ENCODE measurements around the gene TMOD4. TPM values are rescaled to one million over a fixed set of nuclear protein-coding genes. Genes with fewer than 3 reads are reported as not detected.

Gene TMOD4
- total and polyA plus RNA-seq, 2 of the 13 experiments (the other 11 are each of a cell fraction or from before 2014, with no cell fraction given): 0.66 TPM; not detected in 1

DNA sequence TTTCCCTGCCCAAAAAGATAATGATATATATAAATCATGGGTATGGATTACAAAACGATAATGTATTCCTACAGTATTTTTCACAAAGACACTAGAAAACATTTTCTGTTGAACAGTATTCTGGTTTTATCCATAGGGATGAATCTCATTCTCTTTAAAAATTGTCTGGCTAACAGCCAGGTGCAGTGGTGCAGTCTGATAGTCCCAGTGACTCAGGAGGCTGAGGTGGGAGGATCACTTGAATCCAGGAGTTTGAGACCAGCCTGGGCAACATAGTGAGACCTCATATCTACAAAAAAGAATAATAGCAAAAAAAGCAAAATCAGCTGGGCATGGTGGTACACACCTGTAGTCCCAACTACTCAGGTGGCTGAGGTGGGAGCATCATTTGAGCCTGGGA is 45.8 kb upstream of the TMOD4 start:
- no peak overlapping the region for H3K4me3 ChIP-seq (replicated peaks in 1 of 3; ENCODE audit: insufficient read depth in 1 of 3, low read depth in 2 of 3, low read length in 3 of 3)
- no peaks in the 10 kb centered on the region for H3K27me3 ChIP-seq (ENCODE audit: control insufficient read depth in 1 of 2, insufficient read depth in 2 of 2, low read length in 2 of 2)
- no peak overlapping the region for H2AFZ ChIP-seq (ENCODE audit: low read length)
- no peak for ATAC-seq
- H3K4me1 ChIP-seq (ENCODE audit: insufficient read depth, low read length): peaks cover 7% of the 10 kb centered on the region
- H3K27ac ChIP-seq (ENCODE audit: extremely low read length, insufficient read depth, low read length): no peak overlapping the region
- DNase-seq (ENCODE audit: low spot score): no peak
- H3K4me2 ChIP-seq (ENCODE audit: low read depth, low read length): no peak overlapping the region
- WGBS (ENCODE audit: low lambda C conversion rate): 94% methylated on average over 1 of the region's 1 CpG
- no peaks in the 10 kb centered on the region for H3K9me3 ChIP-seq (ENCODE audit: low read length)
- ChIA-PET POLR2A (interaction anchor here (1.1 kb wide), 1 partner anchor 16 kb away, joined by 3 read pairs; no protein-coding TSS in a partner anchor), CTCF (ENCODE audit: low intra/inter-chr PET ratio, low total read pairs) (no interaction called here)
- in situ Hi-C loops (cut with HindIII; ENCODE audit: extremely low pct_ligation_motif_present, low pct_unique_long_range_greater_than_20kb) (no loop called here), intact Hi-C loops (cut with micrococcal nuclease; ENCODE audit: unreplicated experiment) (no loop called here)
- H3K36me3 ChIP-seq (replicated peaks in 1 of 2; ENCODE audit: control insufficient read depth in 1 of 2, insufficient read depth in 2 of 2, low read length in 2 of 2): peaks cover 4 to 31% of the 10 kb centered on the region in 2 experiments; a peak in 4 of 5 replicates
- no peak for FAIRE-seq
- no peak overlapping the region for H3K9ac ChIP-seq (ENCODE audit: insufficient read depth, low read depth, low read length)
- no TSS peak for BruUV-seq (replicated peaks)
- H4K20me1 ChIP-seq (ENCODE audit: insufficient read depth, low read length): 0 out of 2 replicates have a peak, but pooled peaks cover 3% of the 10 kb centered on the region
- peaks cover 52% of the 10 kb centered on the region for H3K79me2 ChIP-seq (ENCODE audit: insufficient read depth, low read length)
- TF ChIP-seq, protein P1, sequence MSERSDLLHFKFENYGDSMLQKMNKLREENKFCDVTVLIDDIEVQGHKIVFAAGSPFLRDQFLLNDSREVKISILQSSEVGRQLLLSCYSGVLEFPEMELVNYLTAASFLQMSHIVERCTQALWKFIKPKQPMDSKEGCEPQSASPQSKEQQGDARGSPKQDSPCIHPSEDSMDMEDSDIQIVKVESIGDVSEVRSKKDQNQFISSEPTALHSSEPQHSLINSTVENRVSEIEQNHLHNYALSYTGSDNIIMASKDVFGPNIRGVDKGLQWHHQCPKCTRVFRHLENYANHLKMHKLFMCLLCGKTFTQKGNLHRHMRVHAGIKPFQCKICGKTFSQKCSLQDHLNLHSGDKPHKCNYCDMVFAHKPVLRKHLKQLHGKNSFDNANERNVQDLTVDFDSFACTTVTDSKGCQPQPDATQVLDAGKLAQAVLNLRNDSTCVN (CRISPR knock-in tag; IDR thresholded peaks at IDR 0.05; ENCODE audit: borderline replicate concordance): no peak
- TF ChIP-seq, protein P2, sequence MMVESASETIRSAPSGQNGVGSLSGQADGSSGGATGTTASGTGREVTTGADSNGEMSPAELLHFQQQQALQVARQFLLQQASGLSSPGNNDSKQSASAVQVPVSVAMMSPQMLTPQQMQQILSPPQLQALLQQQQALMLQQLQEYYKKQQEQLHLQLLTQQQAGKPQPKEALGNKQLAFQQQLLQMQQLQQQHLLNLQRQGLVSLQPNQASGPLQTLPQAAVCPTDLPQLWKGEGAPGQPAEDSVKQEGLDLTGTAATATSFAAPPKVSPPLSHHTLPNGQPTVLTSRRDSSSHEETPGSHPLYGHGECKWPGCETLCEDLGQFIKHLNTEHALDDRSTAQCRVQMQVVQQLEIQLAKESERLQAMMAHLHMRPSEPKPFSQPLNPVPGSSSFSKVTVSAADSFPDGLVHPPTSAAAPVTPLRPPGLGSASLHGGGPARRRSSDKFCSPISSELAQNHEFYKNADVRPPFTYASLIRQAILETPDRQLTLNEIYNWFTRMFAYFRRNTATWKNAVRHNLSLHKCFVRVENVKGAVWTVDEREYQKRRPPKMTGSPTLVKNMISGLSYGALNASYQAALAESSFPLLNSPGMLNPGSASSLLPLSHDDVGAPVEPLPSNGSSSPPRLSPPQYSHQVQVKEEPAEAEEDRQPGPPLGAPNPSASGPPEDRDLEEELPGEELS (CRISPR knock-in tag; IDR thresholded peaks at IDR 0.05): no peak
- TF ChIP-seq, protein P3, sequence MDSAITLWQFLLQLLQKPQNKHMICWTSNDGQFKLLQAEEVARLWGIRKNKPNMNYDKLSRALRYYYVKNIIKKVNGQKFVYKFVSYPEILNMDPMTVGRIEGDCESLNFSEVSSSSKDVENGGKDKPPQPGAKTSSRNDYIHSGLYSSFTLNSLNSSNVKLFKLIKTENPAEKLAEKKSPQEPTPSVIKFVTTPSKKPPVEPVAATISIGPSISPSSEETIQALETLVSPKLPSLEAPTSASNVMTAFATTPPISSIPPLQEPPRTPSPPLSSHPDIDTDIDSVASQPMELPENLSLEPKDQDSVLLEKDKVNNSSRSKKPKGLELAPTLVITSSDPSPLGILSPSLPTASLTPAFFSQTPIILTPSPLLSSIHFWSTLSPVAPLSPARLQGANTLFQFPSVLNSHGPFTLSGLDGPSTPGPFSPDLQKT (CRISPR knock-in tag; IDR thresholded peaks at IDR 0.05; ENCODE audit: borderline replicate concordance): no peak
- TF ChIP-seq ZNF598 (CRISPR knock-in tag; IDR thresholded peaks at IDR 0.05; ENCODE audit: borderline replicate concordance): no peak
- no peak for TF ChIP-seq ZNF7 (CRISPR knock-in tag; IDR thresholded peaks at IDR 0.05)
- no peak for TF ChIP-seq HNRNPK (IDR thresholded peaks at IDR 0.05; ENCODE audit: low read depth, low read length, poor library complexity, severe bottlenecking)
- TF ChIP-seq, protein P4, sequence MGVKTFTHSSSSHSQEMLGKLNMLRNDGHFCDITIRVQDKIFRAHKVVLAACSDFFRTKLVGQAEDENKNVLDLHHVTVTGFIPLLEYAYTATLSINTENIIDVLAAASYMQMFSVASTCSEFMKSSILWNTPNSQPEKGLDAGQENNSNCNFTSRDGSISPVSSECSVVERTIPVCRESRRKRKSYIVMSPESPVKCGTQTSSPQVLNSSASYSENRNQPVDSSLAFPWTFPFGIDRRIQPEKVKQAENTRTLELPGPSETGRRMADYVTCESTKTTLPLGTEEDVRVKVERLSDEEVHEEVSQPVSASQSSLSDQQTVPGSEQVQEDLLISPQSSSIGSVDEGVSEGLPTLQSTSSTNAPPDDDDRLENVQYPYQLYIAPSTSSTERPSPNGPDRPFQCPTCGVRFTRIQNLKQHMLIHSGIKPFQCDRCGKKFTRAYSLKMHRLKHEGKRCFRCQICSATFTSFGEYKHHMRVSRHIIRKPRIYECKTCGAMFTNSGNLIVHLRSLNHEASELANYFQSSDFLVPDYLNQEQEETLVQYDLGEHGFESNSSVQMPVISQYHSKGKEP (CRISPR knock-in tag; IDR thresholded peaks at IDR 0.05): no peak
- no peak for TF ChIP-seq IRF2 (CRISPR knock-in tag; IDR thresholded peaks at IDR 0.05)
- TF ChIP-seq EEA1 (CRISPR knock-in tag; IDR thresholded peaks at IDR 0.05; ENCODE audit: borderline replicate concordance): no peak
- TF ChIP-seq, protein P5, sequence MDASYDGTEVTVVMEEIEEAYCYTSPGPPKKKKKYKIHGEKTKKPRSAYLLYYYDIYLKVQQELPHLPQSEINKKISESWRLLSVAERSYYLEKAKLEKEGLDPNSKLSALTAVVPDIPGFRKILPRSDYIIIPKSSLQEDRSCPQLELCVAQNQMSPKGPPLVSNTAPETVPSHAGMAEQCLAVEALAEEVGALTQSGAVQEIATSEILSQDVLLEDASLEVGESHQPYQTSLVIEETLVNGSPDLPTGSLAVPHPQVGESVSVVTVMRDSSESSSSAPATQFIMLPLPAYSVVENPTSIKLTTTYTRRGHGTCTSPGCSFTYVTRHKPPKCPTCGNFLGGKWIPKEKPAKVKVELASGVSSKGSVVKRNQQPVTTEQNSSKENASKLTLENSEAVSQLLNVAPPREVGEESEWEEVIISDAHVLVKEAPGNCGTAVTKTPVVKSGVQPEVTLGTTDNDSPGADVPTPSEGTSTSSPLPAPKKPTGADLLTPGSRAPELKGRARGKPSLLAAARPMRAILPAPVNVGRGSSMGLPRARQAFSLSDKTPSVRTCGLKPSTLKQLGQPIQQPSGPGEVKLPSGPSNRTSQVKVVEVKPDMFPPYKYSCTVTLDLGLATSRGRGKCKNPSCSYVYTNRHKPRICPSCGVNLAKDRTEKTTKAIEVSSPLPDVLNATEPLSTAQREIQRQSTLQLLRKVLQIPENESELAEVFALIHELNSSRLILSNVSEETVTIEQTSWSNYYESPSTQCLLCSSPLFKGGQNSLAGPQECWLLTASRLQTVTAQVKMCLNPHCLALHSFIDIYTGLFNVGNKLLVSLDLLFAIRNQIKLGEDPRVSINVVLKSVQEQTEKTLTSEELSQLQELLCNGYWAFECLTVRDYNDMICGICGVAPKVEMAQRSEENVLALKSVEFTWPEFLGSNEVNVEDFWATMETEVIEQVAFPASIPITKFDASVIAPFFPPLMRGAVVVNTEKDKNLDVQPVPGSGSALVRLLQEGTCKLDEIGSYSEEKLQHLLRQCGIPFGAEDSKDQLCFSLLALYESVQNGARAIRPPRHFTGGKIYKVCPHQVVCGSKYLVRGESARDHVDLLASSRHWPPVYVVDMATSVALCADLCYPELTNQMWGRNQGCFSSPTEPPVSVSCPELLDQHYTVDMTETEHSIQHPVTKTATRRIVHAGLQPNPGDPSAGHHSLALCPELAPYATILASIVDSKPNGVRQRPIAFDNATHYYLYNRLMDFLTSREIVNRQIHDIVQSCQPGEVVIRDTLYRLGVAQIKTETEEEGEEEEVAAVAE (CRISPR knock-in tag; IDR thresholded peaks at IDR 0.05; ENCODE audit: borderline replicate concordance): no peak

Measured in HepG2 (cell line).